SK-N-SH treated with all-trans-retinoic acid at 6 μM for 48 hours (cell line): ENCODE data around the gene COG1.

ENCODE experiments used
- ATAC-seq: fragments of 200-7000 bp; cut with Tn5 transposase; 3 replicates; pipeline ENCODE4 v1.9.1; 2020; ENCODE audit warnings: mild to moderate bottlenecking, moderate library complexity
- ARNTL ChIP-seq: fragments of 450-650 bp; formaldehyde crosslinking; IDR thresholded peaks from 2 replicates; pipeline ENCODE4 v1.5.0; 2020; ENCODE audit warnings: low read depth, mild to moderate bottlenecking, moderate library complexity, borderline replicate concordance
- BACH2 ChIP-seq: fragments of 250-450 bp; sonication (Bioruptor Pico); IDR thresholded peaks from 2 replicates; pipeline ENCODE4 v1.9.0; 2021; ENCODE audit warnings: mild to moderate bottlenecking, borderline replicate concordance
- CSDC2 ChIP-seq: fragments of 250-450 bp; sonication (Bioruptor Pico); IDR thresholded peaks from 2 replicates; pipeline ENCODE4 v1.5.0; 2020; ENCODE audit warnings: mild to moderate bottlenecking, moderate library complexity
- ESRRG ChIP-seq: fragments of 250-450 bp; sonication (Bioruptor Pico); IDR thresholded peaks from 2 replicates; pipeline ENCODE4 v1.6.1; 2021; ENCODE audit warnings: mild to moderate bottlenecking
- GLIS3 ChIP-seq: fragments of 250-450 bp; sonication (Bioruptor Pico); IDR thresholded peaks from 2 replicates; pipeline ENCODE4 v1.5.0; 2020; ENCODE audit warnings: mild to moderate bottlenecking, moderate library complexity
- ISL1 ChIP-seq: fragments of 250-450 bp; sonication (Bioruptor Pico); IDR thresholded peaks from 2 replicates; pipeline ENCODE4 v2.1.2; 2022; ENCODE audit warnings: mild to moderate bottlenecking, moderate library complexity
- OSR1 ChIP-seq: fragments of 250-450 bp; sonication (Bioruptor Pico); IDR thresholded peaks from 2 replicates; pipeline ENCODE4 v1.8.0; 2022; ENCODE audit warnings: moderate library complexity, mild to moderate bottlenecking, inconsistent platforms
- PPARA ChIP-seq: fragments of 250-450 bp; sonication (Bioruptor Pico); IDR thresholded peaks from 2 replicates; pipeline ENCODE4 v1.5.0; 2020; ENCODE audit warnings: mild to moderate bottlenecking, borderline replicate concordance
- RARB ChIP-seq: fragments of 250-450 bp; sonication (Bioruptor Pico); IDR thresholded peaks from 2 replicates; pipeline ENCODE4 v1.8.0; 2021; ENCODE audit warnings: mild to moderate bottlenecking, moderate library complexity
- SNAI2 ChIP-seq: fragments of 250-450 bp; sonication (Bioruptor Pico); IDR thresholded peaks from 2 replicates; pipeline ENCODE4 v1.5.0; 2020; ENCODE audit warnings: mild to moderate bottlenecking, moderate library complexity
- TCF4 ChIP-seq: fragments of 250-450 bp; sonication (Bioruptor Pico); IDR thresholded peaks from 2 replicates; pipeline ENCODE4 v1.8.0; 2021; ENCODE audit warnings: mild to moderate bottlenecking, moderate library complexity, borderline replicate concordance
- TOX ChIP-seq: fragments of 250-450 bp; sonication (Bioruptor Pico); IDR thresholded peaks from 2 replicates; pipeline ENCODE4 v1.8.0; 2021; ENCODE audit warnings: mild to moderate bottlenecking, moderate library complexity, borderline replicate concordance
- ZC3H10 ChIP-seq: fragments of 250-450 bp; sonication (Bioruptor Pico); IDR thresholded peaks from 2 replicates; pipeline ENCODE4 v1.5.1; 2021; ENCODE audit warnings: mild to moderate bottlenecking, moderate library complexity
- ZFP3 ChIP-seq: fragments of 250-450 bp; sonication (Bioruptor Pico); IDR thresholded peaks from 2 replicates; pipeline ENCODE4 v1.5.0; 2020; ENCODE audit warnings: mild to moderate bottlenecking, moderate library complexity
- ZFP30 ChIP-seq: fragments of 450-650 bp; formaldehyde crosslinking; IDR thresholded peaks from 2 replicates; pipeline ENCODE4 v1.5.0; 2022; ENCODE audit warnings: mild to moderate bottlenecking, moderate library complexity
- ZNF565 ChIP-seq: fragments of 450-650 bp; formaldehyde crosslinking; conservative IDR thresholded peaks from 2 replicates; pipeline ENCODE4 v1.5.0; 2020; ENCODE audit warnings: low read depth, mild to moderate bottlenecking, moderate library complexity
- ZNF70 ChIP-seq: fragments of 450-650 bp; formaldehyde crosslinking; IDR thresholded peaks from 2 replicates; pipeline ENCODE4 v1.5.0; 2020; ENCODE audit warnings: mild to moderate bottlenecking, moderate library complexity
- ZNF8 ChIP-seq: fragments of 450-650 bp; formaldehyde crosslinking; IDR thresholded peaks from 2 replicates; pipeline ENCODE4 v1.5.0; 2020; ENCODE audit warnings: mild to moderate bottlenecking, moderate library complexity
- TF ChIP-seq, protein P1 (sequence below): fragments of 250-450 bp; sonication (Bioruptor Pico); IDR thresholded peaks from 2 replicates; pipeline ENCODE4 v1.8.0; 2020; ENCODE audit warnings: mild to moderate bottlenecking, moderate library complexity, borderline replicate concordance
- TF ChIP-seq, protein P2 (sequence below): fragments of 250-450 bp; sonication (Bioruptor Pico); IDR thresholded peaks from 2 replicates; pipeline ENCODE4 v1.5.0; 2020; ENCODE audit warnings: mild to moderate bottlenecking, moderate library complexity
- TF ChIP-seq, protein P3 (sequence below): fragments of 250-450 bp; sonication (Bioruptor Pico); IDR thresholded peaks from 2 replicates; pipeline ENCODE4 v1.5.1; 2020; ENCODE audit warnings: low read depth, mild to moderate bottlenecking, moderate library complexity
- TF ChIP-seq, protein P4 (sequence below): fragments of 250-450 bp; sonication (Bioruptor Pico); IDR thresholded peaks from 2 replicates; pipeline ENCODE4 v1.8.0; 2021; ENCODE audit warnings: low read depth, mild to moderate bottlenecking, moderate library complexity, borderline replicate concordance

Gene COG1

DNA sequence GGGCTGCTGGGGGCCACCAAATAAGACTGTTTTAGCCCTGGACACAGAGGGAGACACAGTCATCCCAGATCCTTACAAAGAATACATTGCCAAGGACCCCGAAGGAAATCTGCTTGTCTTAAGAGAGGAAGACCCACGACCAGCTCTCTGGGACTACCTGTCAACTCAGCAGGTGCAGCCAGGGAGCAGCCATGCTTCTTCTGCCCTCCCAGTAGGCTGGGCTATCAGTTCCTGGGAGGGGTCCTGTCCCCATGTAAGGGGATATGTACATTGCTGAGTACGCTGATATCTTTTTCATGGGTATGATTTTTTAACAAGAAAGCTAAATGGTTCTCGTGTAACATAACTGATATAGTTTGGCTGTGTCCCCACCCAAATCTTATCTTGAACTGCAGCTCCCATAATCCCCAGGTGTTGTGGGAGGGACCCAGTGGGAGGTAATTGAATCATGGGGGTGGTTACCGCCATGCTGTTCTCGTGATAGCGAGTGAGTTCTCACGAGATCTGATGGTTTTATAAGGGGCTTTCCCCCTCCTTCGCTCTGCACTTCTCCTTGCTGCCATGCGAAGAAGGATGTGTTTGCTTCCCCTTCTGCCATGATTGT, 16.8 kb upstream of the COG1 start (continued):
- no peak for TF ChIP-seq SNAI2

DNA sequence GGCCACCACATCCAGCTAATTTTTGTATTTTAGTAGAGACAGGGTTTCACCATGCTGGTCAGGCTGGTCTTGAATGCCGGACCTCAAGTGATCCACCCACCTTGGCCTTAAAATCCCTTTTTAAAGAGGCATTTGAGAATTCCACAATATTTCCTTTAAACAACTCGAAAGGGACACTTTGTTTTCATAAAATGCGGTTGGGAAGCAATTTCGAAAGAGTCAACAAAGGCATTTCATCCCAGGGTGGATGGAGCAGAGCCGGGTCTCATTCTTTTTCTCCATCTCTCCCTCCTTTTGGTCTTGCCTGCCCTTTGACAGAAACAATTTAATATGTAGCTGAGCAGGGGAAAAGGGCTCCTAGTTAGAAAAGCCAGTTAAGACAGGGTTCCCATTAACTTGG, 13.5 kb upstream of the COG1 start:
- no peak for TF ChIP-seq ARNTL (CRISPR knock-in tag)
- TF ChIP-seq TCF4 (CRISPR knock-in tag) = no peak
- TF ChIP-seq, protein P1, sequence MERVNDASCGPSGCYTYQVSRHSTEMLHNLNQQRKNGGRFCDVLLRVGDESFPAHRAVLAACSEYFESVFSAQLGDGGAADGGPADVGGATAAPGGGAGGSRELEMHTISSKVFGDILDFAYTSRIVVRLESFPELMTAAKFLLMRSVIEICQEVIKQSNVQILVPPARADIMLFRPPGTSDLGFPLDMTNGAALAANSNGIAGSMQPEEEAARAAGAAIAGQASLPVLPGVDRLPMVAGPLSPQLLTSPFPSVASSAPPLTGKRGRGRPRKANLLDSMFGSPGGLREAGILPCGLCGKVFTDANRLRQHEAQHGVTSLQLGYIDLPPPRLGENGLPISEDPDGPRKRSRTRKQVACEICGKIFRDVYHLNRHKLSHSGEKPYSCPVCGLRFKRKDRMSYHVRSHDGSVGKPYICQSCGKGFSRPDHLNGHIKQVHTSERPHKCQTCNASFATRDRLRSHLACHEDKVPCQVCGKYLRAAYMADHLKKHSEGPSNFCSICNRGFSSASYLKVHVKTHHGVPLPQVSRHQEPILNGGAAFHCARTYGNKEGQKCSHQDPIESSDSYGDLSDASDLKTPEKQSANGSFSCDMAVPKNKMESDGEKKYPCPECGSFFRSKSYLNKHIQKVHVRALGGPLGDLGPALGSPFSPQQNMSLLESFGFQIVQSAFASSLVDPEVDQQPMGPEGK = no peak
- no peak for TF ChIP-seq TOX (CRISPR knock-in tag)
- TF ChIP-seq, protein P2, sequence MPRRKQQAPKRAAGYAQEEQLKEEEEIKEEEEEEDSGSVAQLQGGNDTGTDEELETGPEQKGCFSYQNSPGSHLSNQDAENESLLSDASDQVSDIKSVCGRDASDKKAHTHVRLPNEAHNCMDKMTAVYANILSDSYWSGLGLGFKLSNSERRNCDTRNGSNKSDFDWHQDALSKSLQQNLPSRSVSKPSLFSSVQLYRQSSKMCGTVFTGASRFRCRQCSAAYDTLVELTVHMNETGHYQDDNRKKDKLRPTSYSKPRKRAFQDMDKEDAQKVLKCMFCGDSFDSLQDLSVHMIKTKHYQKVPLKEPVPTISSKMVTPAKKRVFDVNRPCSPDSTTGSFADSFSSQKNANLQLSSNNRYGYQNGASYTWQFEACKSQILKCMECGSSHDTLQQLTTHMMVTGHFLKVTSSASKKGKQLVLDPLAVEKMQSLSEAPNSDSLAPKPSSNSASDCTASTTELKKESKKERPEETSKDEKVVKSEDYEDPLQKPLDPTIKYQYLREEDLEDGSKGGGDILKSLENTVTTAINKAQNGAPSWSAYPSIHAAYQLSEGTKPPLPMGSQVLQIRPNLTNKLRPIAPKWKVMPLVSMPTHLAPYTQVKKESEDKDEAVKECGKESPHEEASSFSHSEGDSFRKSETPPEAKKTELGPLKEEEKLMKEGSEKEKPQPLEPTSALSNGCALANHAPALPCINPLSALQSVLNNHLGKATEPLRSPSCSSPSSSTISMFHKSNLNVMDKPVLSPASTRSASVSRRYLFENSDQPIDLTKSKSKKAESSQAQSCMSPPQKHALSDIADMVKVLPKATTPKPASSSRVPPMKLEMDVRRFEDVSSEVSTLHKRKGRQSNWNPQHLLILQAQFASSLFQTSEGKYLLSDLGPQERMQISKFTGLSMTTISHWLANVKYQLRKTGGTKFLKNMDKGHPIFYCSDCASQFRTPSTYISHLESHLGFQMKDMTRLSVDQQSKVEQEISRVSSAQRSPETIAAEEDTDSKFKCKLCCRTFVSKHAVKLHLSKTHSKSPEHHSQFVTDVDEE (CRISPR knock-in tag) = no peak
- ATAC-seq = no peak

DNA sequence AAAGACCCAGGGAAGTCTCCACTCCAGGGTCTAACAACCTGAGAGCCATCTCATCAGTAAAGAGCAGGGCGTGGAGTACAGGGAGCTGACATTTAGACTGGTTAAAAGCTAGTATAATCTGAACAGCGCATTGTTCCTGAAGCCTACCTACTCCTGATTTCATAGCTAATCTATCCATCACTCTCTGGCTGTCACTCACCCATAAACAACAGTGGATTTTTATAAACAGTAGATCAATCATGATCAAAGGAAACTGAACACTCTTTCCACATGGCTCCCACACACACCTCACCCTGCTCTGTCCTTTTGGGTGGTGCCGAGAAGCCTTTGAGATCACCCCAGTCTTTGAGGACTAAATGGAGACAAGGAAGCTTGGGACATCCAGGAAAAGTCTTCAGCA, 13.0 kb upstream of the COG1 start:
- TF ChIP-seq BACH2 (CRISPR knock-in tag) (no peak), GLIS3 (no peak), OSR1 (no peak), TCF4 (CRISPR knock-in tag) (no peak), ZFP3 (CRISPR knock-in tag) (no peak), ESRRG (CRISPR knock-in tag) (no peak), ZFP30 (CRISPR knock-in tag) (no peak), PPARA (CRISPR knock-in tag) (no peak)
- TF ChIP-seq, protein P3, sequence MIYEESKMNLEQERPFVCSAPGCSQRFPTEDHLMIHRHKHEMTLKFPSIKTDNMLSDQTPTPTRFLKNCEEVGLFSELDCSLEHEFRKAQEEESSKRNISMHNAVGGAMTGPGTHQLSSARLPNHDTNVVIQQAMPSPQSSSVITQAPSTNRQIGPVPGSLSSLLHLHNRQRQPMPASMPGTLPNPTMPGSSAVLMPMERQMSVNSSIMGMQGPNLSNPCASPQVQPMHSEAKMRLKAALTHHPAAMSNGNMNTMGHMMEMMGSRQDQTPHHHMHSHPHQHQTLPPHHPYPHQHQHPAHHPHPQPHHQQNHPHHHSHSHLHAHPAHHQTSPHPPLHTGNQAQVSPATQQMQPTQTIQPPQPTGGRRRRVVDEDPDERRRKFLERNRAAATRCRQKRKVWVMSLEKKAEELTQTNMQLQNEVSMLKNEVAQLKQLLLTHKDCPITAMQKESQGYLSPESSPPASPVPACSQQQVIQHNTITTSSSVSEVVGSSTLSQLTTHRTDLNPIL (CRISPR knock-in tag) = no peak
- TF ChIP-seq, all 23 proteins: peak for 0
- no peak for ATAC-seq

DNA sequence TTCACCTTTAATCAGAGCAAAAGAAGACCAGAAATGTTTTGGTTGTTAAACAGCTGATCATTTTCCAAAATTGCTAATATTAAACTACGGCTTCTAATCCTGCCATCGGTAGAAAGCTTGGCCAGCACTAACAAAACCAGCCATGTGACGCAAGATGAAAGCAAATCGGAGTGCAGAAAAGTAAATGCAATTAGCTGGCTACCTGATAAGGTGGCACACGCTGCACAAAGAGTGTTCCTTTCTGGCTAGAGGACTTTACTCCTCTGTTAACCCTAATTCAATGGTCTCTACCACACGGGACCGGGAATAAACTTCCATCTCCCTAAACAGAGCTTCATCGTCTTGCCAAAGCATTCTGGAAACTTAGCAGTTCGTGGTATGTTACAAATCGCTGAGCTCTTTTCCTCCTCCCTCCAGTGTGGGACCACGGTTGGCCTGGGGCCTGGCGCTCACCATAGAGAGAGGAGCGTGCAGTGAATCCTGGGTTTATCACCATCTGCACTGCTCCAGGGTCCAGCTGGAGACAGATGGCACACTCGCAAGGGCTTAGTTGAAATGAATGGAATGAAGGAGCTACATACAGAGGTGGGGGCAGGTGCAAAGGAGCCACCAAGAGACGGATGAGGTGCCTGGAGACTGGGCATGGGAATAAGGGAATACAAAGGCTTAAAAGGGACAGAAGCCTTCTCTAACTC, 10.1 kb upstream of the COG1 start:
- peak; percentile 45; the same call in 2 of the 3 replicates for ATAC-seq
- TF ChIP-seq ARNTL (CRISPR knock-in tag) (no peak), ZNF565 (no peak), ZFP3 (CRISPR knock-in tag) (no peak), ZFP30 (CRISPR knock-in tag) (no peak), TCF4 (CRISPR knock-in tag) (no peak), ISL1 (CRISPR knock-in tag) (no peak), GLIS3 (no peak), CSDC2 (CRISPR knock-in tag) (no peak), BACH2 (CRISPR knock-in tag) (no peak), RARB (CRISPR knock-in tag) (no peak), PPARA (CRISPR knock-in tag) (no peak), ZC3H10 (CRISPR knock-in tag) (no peak), ZNF8 (no peak), SNAI2 (no peak), TOX (CRISPR knock-in tag) (no peak), ZNF70 (CRISPR knock-in tag) (no peak)
- TF ChIP-seq, protein P2 (CRISPR knock-in tag) = no peak
- TF ChIP-seq, protein P4, sequence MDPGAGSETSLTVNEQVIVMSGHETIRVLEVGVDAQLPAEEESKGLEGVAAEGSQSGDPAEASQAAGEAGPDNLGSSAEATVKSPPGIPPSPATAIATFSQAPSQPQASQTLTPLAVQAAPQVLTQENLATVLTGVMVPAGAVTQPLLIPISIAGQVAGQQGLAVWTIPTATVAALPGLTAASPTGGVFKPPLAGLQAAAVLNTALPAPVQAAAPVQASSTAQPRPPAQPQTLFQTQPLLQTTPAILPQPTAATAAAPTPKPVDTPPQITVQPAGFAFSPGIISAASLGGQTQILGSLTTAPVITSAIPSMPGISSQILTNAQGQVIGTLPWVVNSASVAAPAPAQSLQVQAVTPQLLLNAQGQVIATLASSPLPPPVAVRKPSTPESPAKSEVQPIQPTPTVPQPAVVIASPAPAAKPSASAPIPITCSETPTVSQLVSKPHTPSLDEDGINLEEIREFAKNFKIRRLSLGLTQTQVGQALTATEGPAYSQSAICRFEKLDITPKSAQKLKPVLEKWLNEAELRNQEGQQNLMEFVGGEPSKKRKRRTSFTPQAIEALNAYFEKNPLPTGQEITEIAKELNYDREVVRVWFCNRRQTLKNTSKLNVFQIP (CRISPR knock-in tag) = no peak
- TF ChIP-seq, protein P1 = no peak
